ENCODE data around the gene ST6GALNAC1.
"Not testable (repeated sequence)": the region's sequence is repeated elsewhere in the genome, so short reads cannot be mapped to it uniquely, and the experiment has no call there.

The ST6GALNAC1 gene

GRCh38 chr17:76611080-76611749 lies 32.3 kb downstream of the ST6GALNAC1 start:
- not testable (repeated sequence) for DNase-seq

GRCh38 chr17:76606685-76607084 lies 36.9 kb downstream of the ST6GALNAC1 start:
- DNase-seq = not testable (repeated sequence)

- no peak for DNase-seq
Measured at GRCh38 chr17:76601065-76601464, 42.5 kb downstream of the ST6GALNAC1 start.

- DNase-seq = no peak
Measured at GRCh38 chr17:76599694-76600460, 43.7 kb downstream of the ST6GALNAC1 start.

- DNase-seq = no peak
Measured at GRCh38 chr17:76598004-76598439, 45.5 kb downstream of the ST6GALNAC1 start.

GRCh38 chr17:76597156-76598003 lies 46.2 kb downstream of the ST6GALNAC1 start:
- DNase-seq = no peak

GRCh38 chr17:76594690-76595089 lies 48.9 kb downstream of the ST6GALNAC1 start:
- DNase-seq = no peak

GRCh38 chr17:76593959-76594358 lies 49.6 kb downstream of the ST6GALNAC1 start:
- DNase-seq = no peak

- peak; percentile 35 for DNase-seq
Measured at GRCh38 chr17:76593384-76593826, 50.2 kb downstream of the ST6GALNAC1 start.

GRCh38 chr17:76588182-76588581 lies 55.4 kb downstream of the ST6GALNAC1 start:
- DNase-seq = no peak

GRCh38 chr17:76586741-76587487 lies 56.6 kb downstream of the ST6GALNAC1 start:
- DNase-seq = no peak

GRCh38 chr17:76585649-76586593 lies 57.6 kb downstream of the ST6GALNAC1 start, which contains the start of gene ST6GALNAC2:
Gene ST6GALNAC2 (minus strand): TSS chr17:76585860. CDS start chr17:76585808, 52 bp downstream.
- DNase-seq = peak; percentile 25

GRCh38 chr17:76585033-76585648 lies 58.4 kb downstream of the ST6GALNAC1 start:
- DNase-seq = no peak

GRCh38 chr17:76584427-76585032 lies 59.0 kb downstream of the ST6GALNAC1 start:
- DNase-seq = no peak

GRCh38 chr17:76582660-76583059 lies 60.9 kb downstream of the ST6GALNAC1 start:
- no peak for DNase-seq

- DNase-seq = no peak
Measured at GRCh38 chr17:76581515-76581914, 62.0 kb downstream of the ST6GALNAC1 start.

- DNase-seq = no peak
Measured at GRCh38 chr17:76579281-76579680, 64.3 kb downstream of the ST6GALNAC1 start.

- no peak for DNase-seq
Measured at GRCh38 chr17:76578376-76578775, 65.2 kb downstream of the ST6GALNAC1 start.

GRCh38 chr17:76577876-76578275 lies 65.7 kb downstream of the ST6GALNAC1 start:
- DNase-seq = no peak

GRCh38 chr17:76576189-76576588 lies 67.4 kb downstream of the ST6GALNAC1 start:
- DNase-seq = no peak

All from fibroblast of skin of right biceps (primary cell).